ENCODE data around the gene NRL. TPM values are rescaled to one million over a fixed set of nuclear protein-coding genes. Genes with fewer than 3 reads are reported as not detected.

NRL gene
- total and polyA plus RNA-seq, 8 donors, result 0.37 to 2.4 (median 1.4) TPM

DNA sequence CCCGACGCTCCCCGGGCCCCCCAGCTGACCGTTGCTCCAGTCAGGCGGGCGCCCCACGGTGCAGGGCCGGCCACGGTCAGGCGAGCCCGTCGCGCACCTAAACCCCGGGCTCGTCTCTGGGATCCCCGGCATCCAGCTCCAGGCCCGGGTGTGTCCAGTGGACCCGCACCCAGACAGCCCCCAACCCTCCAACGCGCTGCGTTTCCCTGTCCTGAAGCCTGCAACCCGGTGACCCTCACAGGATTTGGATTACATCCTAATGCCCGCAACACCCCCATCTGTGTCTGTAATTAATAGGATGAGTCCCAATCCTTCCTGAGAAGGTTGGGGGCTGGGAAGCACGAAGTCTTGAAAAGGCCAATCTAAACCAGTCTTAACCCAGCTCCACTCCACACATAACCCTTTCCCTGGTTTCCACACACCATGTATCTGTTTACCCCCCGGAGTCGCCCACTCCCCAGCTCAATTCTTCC lies 33.0 kb downstream of the NRL start:
- H3K9me3 ChIP-seq, result no peaks in the 10 kb centered on the region

DNA sequence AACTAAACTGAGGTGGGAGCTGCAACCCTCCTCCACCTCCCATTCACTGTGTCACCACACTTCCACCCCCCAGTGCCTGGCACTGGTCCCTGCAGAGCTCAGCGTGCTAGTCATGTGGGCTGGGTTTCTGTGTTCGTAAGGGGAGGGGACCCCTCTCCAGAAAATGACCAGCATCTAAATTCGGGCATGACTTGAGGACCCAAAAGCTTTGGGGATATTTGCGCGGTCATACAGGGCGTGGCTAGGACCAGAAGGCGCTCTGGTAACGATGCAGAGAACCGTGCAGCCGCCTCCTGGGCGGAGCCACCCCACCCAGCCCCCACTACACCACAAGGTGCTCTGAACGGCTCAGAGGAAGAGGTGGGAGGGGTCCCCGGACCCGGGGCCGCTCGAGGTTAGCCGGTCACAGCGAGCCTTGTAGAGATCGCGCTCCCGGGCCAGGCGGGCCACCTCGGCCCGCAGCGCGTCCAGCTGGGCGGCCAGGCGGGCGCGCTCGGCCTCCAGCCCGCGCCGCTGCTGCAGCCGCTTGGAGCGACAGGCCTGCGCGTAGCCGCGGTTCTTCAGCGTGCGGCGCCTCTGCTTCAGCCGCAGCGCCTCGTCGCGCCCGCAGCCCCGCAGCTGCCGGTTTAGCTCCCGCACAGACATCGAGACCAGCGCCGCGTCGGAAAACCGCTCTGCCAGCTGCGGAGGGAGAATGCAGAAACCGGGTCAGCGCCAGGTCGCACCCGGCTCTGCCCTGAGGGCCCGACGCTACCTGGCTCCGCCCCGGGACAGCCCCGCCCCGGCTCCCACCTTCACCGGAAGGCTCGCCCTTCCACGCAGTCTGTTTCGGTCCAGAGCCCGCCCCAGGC lies 33.6 kb downstream of the NRL start:
- no peaks in the 10 kb centered on the region for H3K27me3 ChIP-seq
- TF ChIP-seq, protein P1, sequence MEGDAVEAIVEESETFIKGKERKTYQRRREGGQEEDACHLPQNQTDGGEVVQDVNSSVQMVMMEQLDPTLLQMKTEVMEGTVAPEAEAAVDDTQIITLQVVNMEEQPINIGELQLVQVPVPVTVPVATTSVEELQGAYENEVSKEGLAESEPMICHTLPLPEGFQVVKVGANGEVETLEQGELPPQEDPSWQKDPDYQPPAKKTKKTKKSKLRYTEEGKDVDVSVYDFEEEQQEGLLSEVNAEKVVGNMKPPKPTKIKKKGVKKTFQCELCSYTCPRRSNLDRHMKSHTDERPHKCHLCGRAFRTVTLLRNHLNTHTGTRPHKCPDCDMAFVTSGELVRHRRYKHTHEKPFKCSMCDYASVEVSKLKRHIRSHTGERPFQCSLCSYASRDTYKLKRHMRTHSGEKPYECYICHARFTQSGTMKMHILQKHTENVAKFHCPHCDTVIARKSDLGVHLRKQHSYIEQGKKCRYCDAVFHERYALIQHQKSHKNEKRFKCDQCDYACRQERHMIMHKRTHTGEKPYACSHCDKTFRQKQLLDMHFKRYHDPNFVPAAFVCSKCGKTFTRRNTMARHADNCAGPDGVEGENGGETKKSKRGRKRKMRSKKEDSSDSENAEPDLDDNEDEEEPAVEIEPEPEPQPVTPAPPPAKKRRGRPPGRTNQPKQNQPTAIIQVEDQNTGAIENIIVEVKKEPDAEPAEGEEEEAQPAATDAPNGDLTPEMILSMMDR (IDR thresholded peaks at IDR 0.05), result no peak
- ATAC-seq, result peak; percentile 90 to 94 (median 92)
- H3K4me3 ChIP-seq, result peak overlapping the region; percentile 33 to 77 (median 46)
- H3K9me3 ChIP-seq, result no peaks in the 10 kb centered on the region
- DNase-seq, result peak; percentile 79 to 92 (median 82)
- no peak for FAIRE-seq
- peak overlapping the region; percentile 35 to 84 (median 78) for H3K27ac ChIP-seq
- H3K36me3 ChIP-seq, result no peaks in the 10 kb centered on the region
- H3K4me1 ChIP-seq, result peaks cover 0 to 4% (median 0%) of the 10 kb centered on the region in 3 donors
- WGBS, 2 donors, result 0% methylated on average over 72 to 74 of the region's 74 CpGs
- intact Hi-C loops (cut with DNase I), result no loop called here

More for the DNA sequence above, 33.0 kb downstream of the NRL start:
- WGBS, 2 donors, result 16 to 21% methylated on average over 26 of the region's 26 CpGs
- H3K27ac ChIP-seq, result peak overlapping the region; percentile 35 to 84 (median 78)
- ATAC-seq (no peak), DNase-seq (no peak), FAIRE-seq (no peak)
- H3K27me3 ChIP-seq, result no peaks in the 10 kb centered on the region
- H3K36me3 ChIP-seq, result no peaks in the 10 kb centered on the region
- peaks cover 0 to 4% (median 0%) of the 10 kb centered on the region in 3 donors for H3K4me1 ChIP-seq
- TF ChIP-seq, protein P1 (IDR thresholded peaks at IDR 0.05), result no peak
- intact Hi-C loops (cut with DNase I), result no loop called here
- peak overlapping the region; percentile 33 to 77 (median 46) for H3K4me3 ChIP-seq

DNA sequence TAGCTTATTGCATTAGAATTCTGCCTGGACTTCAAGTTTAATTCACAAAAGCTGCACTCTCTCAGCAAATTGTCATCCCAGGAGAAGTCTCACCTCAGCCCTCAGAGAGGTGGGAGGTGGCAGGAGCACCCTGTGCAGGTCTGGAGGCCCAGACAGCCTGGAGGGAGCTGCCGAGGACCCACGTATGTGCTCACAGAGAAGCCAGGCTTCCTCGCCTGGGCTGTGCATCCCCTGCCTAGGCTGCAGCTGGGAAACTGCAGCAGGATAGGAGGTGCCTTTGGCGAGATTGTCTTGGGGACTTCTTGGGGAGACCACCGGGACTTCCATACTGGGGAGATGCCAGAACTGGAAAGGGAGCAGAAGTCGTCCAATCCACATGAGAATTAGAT lies 34.6 kb downstream of the NRL start:
- Histone ChIP-seq H3K36me3 (no peaks in the 10 kb centered on the region), H3K4me3 (no peak overlapping the region), H3K27ac (no peak overlapping the region), H3K4me1 (peaks cover 0 to 4% (median 0%) of the 10 kb centered on the region in 3 donors), H3K27me3 (no peaks in the 10 kb centered on the region), H3K9me3 (no peaks in the 10 kb centered on the region)
- WGBS, 2 donors, result 65 to 81% methylated on average over 6 of the region's 6 CpGs
- DNase-seq (peak in 1 of 6 donors; percentile 31), ATAC-seq (no peak), FAIRE-seq (no peak)
- TF ChIP-seq, protein P1 (IDR thresholded peaks at IDR 0.05), result no peak
- intact Hi-C loops (cut with DNase I), result no loop called here

DNA sequence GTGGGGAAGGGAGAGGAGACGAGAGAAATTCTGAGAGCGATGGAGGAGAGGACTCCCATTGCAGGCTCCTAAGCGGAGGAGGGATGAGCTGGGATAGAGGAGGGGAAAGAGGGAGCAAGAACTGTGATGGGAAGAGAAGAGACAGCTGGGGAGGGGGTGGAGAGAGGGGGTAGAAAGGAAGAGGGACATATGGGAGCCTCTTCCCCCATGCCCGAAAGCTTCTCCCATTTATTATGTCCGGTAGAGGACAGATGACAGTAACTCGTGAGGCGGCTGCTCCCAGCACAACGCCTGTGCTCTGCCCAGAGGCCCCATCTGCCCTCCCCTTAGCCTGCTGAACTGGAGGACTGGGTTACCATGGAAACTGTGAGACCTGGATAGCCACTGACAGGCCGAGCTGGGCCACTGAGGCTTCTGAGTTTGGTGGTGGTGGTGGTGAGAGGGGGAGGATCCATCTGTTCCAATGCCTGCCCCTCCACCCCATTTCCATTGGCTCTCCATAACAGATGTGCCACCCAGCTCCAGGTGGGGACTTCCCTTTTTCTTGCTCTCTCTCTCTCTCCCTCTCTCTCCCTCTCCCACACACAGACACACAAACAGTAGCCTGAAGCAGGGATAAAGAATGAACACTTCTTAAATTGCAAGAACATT lies 35.1 kb downstream of the NRL start:
- FAIRE-seq (no peak), ATAC-seq (peak in 2 of 4 donors; percentile 27 to 50), DNase-seq (peak in 1 of 6 donors; percentile 44)
- Histone ChIP-seq H3K27ac (no peak overlapping the region), H3K36me3 (no peaks in the 10 kb centered on the region), H3K9me3 (no peaks in the 10 kb centered on the region), H3K4me1 (peaks cover 0 to 4% (median 0%) of the 10 kb centered on the region in 3 donors), H3K4me3 (no peak overlapping the region), H3K27me3 (no peaks in the 10 kb centered on the region)
- TF ChIP-seq, protein P1 (IDR thresholded peaks at IDR 0.05), result no peak
- intact Hi-C loops (cut with DNase I), result no loop called here
- 92 to 96% methylated on average over 9 of the region's 9 CpGs for WGBS, 2 donors

Data from pancreas (tissue), 10 donors.